ENCODE results near the gene PGLYRP4. TPM values are rescaled to one million over a fixed set of nuclear protein-coding genes. Genes with fewer than 3 reads are reported as not detected.

PGLYRP4 gene
- total and polyA plus RNA-seq, 12 donors: not detected

DNA sequence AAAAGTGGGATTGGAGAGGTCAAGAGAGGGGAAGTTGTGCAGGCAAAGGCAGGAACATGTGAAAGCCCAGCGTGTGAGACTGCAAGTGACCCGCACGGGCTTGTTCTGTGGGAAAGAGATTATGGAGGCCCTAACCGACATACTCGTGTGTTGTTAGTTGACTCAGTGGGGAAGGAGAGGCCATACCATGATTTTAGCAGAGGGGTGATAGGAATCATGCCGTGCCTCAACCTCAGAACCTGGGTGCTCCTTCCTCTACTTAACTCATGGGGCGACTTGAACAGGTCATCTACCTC, 55.2 kb downstream of the PGLYRP4 start:
- Histone ChIP-seq H3K27ac (no peak overlapping the region), H3K4me1 (no peaks in the 10 kb centered on the region), H3K36me3 (no peaks in the 10 kb centered on the region), H3K27me3 (peaks cover 0 to 38% (median 9%) of the 10 kb centered on the region in 7 donors), H3K9me3 (no peaks in the 10 kb centered on the region), H3K4me3 (no peak overlapping the region)
- no peak for DNase-seq
- 74 to 80% methylated on average over 7 of the region's 7 CpGs for WGBS, 2 donors
- TF ChIP-seq CTCF (IDR thresholded peaks at IDR 0.05): no peak
- no peak for ATAC-seq
- intact Hi-C loops (cut with DNase I): no loop called here

- no peak for TF ChIP-seq CTCF (IDR thresholded peaks at IDR 0.05)
- WGBS, 2 donors: 66 to 69% methylated on average over 25 of the region's 25 CpGs
Observed at GRCh38 chr1:153292740-153293479, 55.7 kb downstream of the PGLYRP4 start.

GRCh38 chr1:153292185-153292584, 56.5 kb downstream of the PGLYRP4 start:
- Histone ChIP-seq H3K27me3 (peaks cover 0 to 40% (median 9%) of the 10 kb centered on the region in 7 donors), H3K4me1 (no peaks in the 10 kb centered on the region), H3K36me3 (no peaks in the 10 kb centered on the region), H3K9me3 (no peaks in the 10 kb centered on the region), H3K4me3 (no peak overlapping the region), H3K27ac (no peak overlapping the region)
- DNase-seq: no peak
- ATAC-seq: no peak
- no peak for TF ChIP-seq CTCF (IDR thresholded peaks at IDR 0.05)
- intact Hi-C loops (cut with DNase I): no loop called here
- WGBS, 2 donors: 61 to 65% methylated on average over 8 of the region's 8 CpGs

More at GRCh38 chr1:153292740-153293479, 55.7 kb downstream of the PGLYRP4 start:
- Histone ChIP-seq H3K9me3 (no peaks in the 10 kb centered on the region), H3K4me1 (no peaks in the 10 kb centered on the region), H3K27ac (no peak overlapping the region), H3K27me3 (peaks cover 0 to 38% (median 9%) of the 10 kb centered on the region in 7 donors), H3K4me3 (no peak overlapping the region), H3K36me3 (no peaks in the 10 kb centered on the region)
- intact Hi-C loops (cut with DNase I): no loop called here
- DNase-seq (no peak), ATAC-seq (no peak)

DNA sequence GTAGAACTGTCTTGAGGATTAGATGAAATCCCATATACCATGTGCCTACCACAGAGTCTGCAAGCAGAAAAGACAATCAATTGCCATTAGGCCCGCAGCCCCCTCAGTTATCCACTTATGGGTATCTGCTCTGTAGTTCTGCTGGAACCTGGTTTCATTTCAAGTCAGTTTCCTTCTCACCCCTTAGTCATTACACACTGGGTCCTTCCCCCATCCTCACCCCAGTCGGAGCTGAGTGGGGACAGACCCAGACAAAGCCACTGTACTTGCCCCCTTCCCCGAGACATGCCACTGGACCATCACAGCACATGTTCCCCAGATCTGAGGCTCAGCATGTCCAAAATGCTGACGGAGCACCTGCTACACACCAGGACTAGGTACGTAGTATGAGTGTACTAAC, 57.1 kb downstream of the PGLYRP4 start:
- no peaks in the 10 kb centered on the region for H3K36me3 ChIP-seq
- intact Hi-C loops (cut with DNase I): no loop called here
- H3K27ac ChIP-seq: no peak overlapping the region
- 93 to 94% methylated on average over 5 of the region's 5 CpGs for WGBS, 2 donors
- H3K4me3 ChIP-seq: no peak overlapping the region
- peaks cover 0 to 41% (median 9%) of the 10 kb centered on the region in 7 donors for H3K27me3 ChIP-seq
- no peak for ATAC-seq
- no peak for TF ChIP-seq CTCF (IDR thresholded peaks at IDR 0.05)
- H3K9me3 ChIP-seq: no peaks in the 10 kb centered on the region
- no peak for DNase-seq
- no peaks in the 10 kb centered on the region for H3K4me1 ChIP-seq

Data from heart right ventricle (tissue), 16 donors.